ENCODE measurements around the gene VWA2. TPM values are rescaled to one million over a fixed set of nuclear protein-coding genes. Genes with fewer than 3 reads are reported as not detected.

The VWA2 gene
- total and polyA plus RNA-seq, 2 donors (not counting 1 experiment from before 2014, with no cell fraction given), result not detected

GRCh38 chr10:114281006-114281405 lies 42.0 kb downstream of the VWA2 start:
- intact Hi-C loops (cut with micrococcal nuclease), result no loop called here
- Histone ChIP-seq H3K4me1 (ENCODE audit: control insufficient read depth in 2 of 2, insufficient read depth in 2 of 2, low read length in 2 of 2) (no peaks in the 10 kb centered on the region), H3K4me2 (replicated peaks; ENCODE audit: low read depth, low read length, poor library complexity, severe bottlenecking) (no peak overlapping the region), H3K9me3 (ENCODE audit: control extremely low read depth in 1 of 3, control insufficient read depth in 2 of 3, insufficient read depth in 1 of 3, low read length in 2 of 3) (no peaks in the 10 kb centered on the region), H3K9ac (ENCODE audit: low read length) (no peak overlapping the region), H3K36me3 (replicated peaks in 1 of 2; ENCODE audit: control extremely low read depth in 1 of 2, control insufficient read depth in 1 of 2, extremely low read depth in 1 of 2, insufficient read depth in 2 of 2, low read length in 1 of 2) (no peaks in the 10 kb centered on the region), H3K4me3 (ENCODE audit: control extremely low read depth in 1 of 5, extremely low read depth in 1 of 5, insufficient read depth in 1 of 5, low read depth in 2 of 5, low read length in 4 of 5) (no peak overlapping the region), H3K27ac (ENCODE audit: low read length in 2 of 2) (no peak overlapping the region), H4K20me1 (ENCODE audit: control insufficient read depth, insufficient read depth, low read length, poor library complexity, severe bottlenecking) (no peaks in the 10 kb centered on the region), H3K79me2 (ENCODE audit: control insufficient read depth, insufficient read depth, low read length) (no peaks in the 10 kb centered on the region), H2AFZ (ENCODE audit: insufficient read depth, low read depth, low read length, poor library complexity, severe bottlenecking) (no peak overlapping the region), H3K27me3 (replicated peaks in 1 of 4; ENCODE audit: control extremely low read depth in 1 of 4, control insufficient read depth in 3 of 4, insufficient read depth in 4 of 4, low read length in 3 of 4) (peaks cover 0 to 6% (median 0%) of the 10 kb centered on the region in 4 experiments)
- no peak overlapping the region for H3K27ac Mint-ChIP-seq
- ChIA-PET CTCF (interaction anchor here (1.6 kb wide), 1 partner anchor 23 kb away, joined by 3 read pairs; no protein-coding TSS in a partner anchor), POLR2A (no interaction called here)
- WGBS (ENCODE audit: insufficient coverage), result 70% methylated on average over 7 of the region's 7 CpGs
- H3K27me3 Mint-ChIP-seq, result peaks cover 10% of the 10 kb centered on the region
- no peaks in the 10 kb centered on the region for H3K4me1 Mint-ChIP-seq
- no peaks in the 10 kb centered on the region for H3K9me3 Mint-ChIP-seq (ENCODE audit: insufficient read depth)
- TF ChIP-seq EZH2 (IDR thresholded peaks at IDR 0.05; ENCODE audit: borderline replicate concordance, insufficient read depth, low read depth, low read length, poor library complexity, severe bottlenecking) (no peak), CTCF (IDR thresholded peaks at IDR 0.05) (no peak)
- no peak overlapping the region for H3K4me3 Mint-ChIP-seq
- DNase-seq, result no peak
- no peak for ATAC-seq (ENCODE audit: low read depth)

DNA sequence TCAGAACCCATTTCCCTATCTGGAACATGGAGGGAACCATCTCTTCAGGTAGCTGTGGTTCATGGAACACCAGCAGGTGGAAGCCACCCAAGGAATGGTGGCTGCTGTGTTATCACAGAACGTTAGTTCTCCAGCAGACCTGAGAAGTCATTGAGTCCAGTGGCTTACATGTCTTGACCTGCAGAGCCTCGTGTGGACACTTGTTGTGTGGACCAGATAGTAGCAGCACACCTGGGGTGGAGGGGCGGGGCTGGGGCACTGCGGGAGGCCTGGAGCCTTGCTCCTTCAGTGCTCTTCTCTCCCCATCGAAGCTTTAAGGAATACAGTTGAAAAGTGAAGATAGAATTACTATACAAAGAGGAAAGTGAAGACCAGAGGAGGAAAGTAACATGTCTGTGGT lies 42.4 kb downstream of the VWA2 start:
- POLR2A ChIA-PET, result no interaction called here
- TF ChIP-seq CTCF (IDR thresholded peaks at IDR 0.05) (no peak), EZH2 (IDR thresholded peaks at IDR 0.05; ENCODE audit: borderline replicate concordance, insufficient read depth, low read depth, low read length, poor library complexity, severe bottlenecking) (no peak)
- H3K4me1 Mint-ChIP-seq, result no peaks in the 10 kb centered on the region

More for the DNA sequence above, 42.4 kb downstream of the VWA2 start:
- no peak overlapping the region for H3K4me3 ChIP-seq (ENCODE audit: control extremely low read depth in 1 of 5, extremely low read depth in 1 of 5, insufficient read depth in 1 of 5, low read depth in 2 of 5, low read length in 4 of 5)
- DNase-seq, result no peak
- 57% methylated on average over 2 of the region's 5 CpGs for WGBS (ENCODE audit: insufficient coverage)
- no peak for ATAC-seq (ENCODE audit: low read depth)
- H3K27ac ChIP-seq (ENCODE audit: low read length in 2 of 2), result no peak overlapping the region
- H3K4me2 ChIP-seq (replicated peaks; ENCODE audit: low read depth, low read length, poor library complexity, severe bottlenecking), result no peak overlapping the region
- peaks cover 0 to 6% (median 0%) of the 10 kb centered on the region in 4 experiments for H3K27me3 ChIP-seq (replicated peaks in 1 of 4; ENCODE audit: control extremely low read depth in 1 of 4, control insufficient read depth in 3 of 4, insufficient read depth in 4 of 4, low read length in 3 of 4)
- no peaks in the 10 kb centered on the region for H4K20me1 ChIP-seq (ENCODE audit: control insufficient read depth, insufficient read depth, low read length, poor library complexity, severe bottlenecking)
- H3K27me3 Mint-ChIP-seq, result peaks cover 10% of the 10 kb centered on the region
- H3K79me2 ChIP-seq (ENCODE audit: control insufficient read depth, insufficient read depth, low read length), result no peaks in the 10 kb centered on the region
- H3K36me3 ChIP-seq (replicated peaks in 1 of 2; ENCODE audit: control extremely low read depth in 1 of 2, control insufficient read depth in 1 of 2, extremely low read depth in 1 of 2, insufficient read depth in 2 of 2, low read length in 1 of 2), result no peaks in the 10 kb centered on the region
- H3K9me3 Mint-ChIP-seq (ENCODE audit: insufficient read depth), result no peaks in the 10 kb centered on the region
- intact Hi-C loops (cut with micrococcal nuclease), result no loop called here
- H3K4me3 Mint-ChIP-seq, result no peak overlapping the region
- no peaks in the 10 kb centered on the region for H3K9me3 ChIP-seq (ENCODE audit: control extremely low read depth in 1 of 3, control insufficient read depth in 2 of 3, insufficient read depth in 1 of 3, low read length in 2 of 3)
- no peak overlapping the region for H3K27ac Mint-ChIP-seq
- CTCF ChIA-PET, result interaction anchor here (1.6 kb wide), 1 partner anchor 22 kb away, joined by 3 read pairs; no protein-coding TSS in a partner anchor
- no peak overlapping the region for H2AFZ ChIP-seq (ENCODE audit: insufficient read depth, low read depth, low read length, poor library complexity, severe bottlenecking)
- no peak overlapping the region for H3K9ac ChIP-seq (ENCODE audit: low read length)
- H3K4me1 ChIP-seq (ENCODE audit: control insufficient read depth in 2 of 2, insufficient read depth in 2 of 2, low read length in 2 of 2), result no peaks in the 10 kb centered on the region

Measured in B cell (primary cell).